Neural cell (in vitro differentiated cells): ENCODE results near the gene VWF. TPM values are rescaled to one million over a fixed set of nuclear protein-coding genes. Genes with fewer than 3 reads are reported as not detected.

Source experiments
- H2AFZ ChIP-seq: fragments of 200-600, 300-800 bp; sonication (generic), shearing (Covaris generic); 2 replicates; pipeline ENCODE4 v1.6.0; 2014; ENCODE audit warnings: low read depth, mild to moderate bottlenecking, antibody characterized with exemption, low read length, moderate library complexity
- H3F3A ChIP-seq: fragments of 200-600 bp; shearing (Covaris generic); 2 replicates; pipeline ENCODE4 v1.6.1; 2016; ENCODE audit warnings: mild to moderate bottlenecking, moderate library complexity, mixed read lengths, antibody characterized with exemption, low read length; ENCODE audit not compliant: insufficient read depth, poor library complexity, severe bottlenecking
- H3K27ac ChIP-seq: fragments of 200-600, 300-800 bp; sonication (generic), shearing (Covaris generic); 2 replicates; pipeline ENCODE4 v1.5.1; 2014; ENCODE audit warnings: mild to moderate bottlenecking, low read length, moderate library complexity
- H3K27me3 ChIP-seq: fragments of 300-800, 200-600 bp; sonication (generic), shearing (Covaris generic); 2 replicates; pipeline ENCODE4 v1.6.0; 2014; ENCODE audit warnings: mild to moderate bottlenecking, low read depth, low read length, moderate library complexity; ENCODE audit not compliant: insufficient read depth
- H3K36me3 ChIP-seq: fragments of 300-800, 200-600 bp; sonication (generic), shearing (Covaris generic); 2 replicates; pipeline ENCODE4 v1.5.1; 2014; ENCODE audit warnings: mild to moderate bottlenecking, antibody characterized with exemption, low read length, moderate library complexity; ENCODE audit not compliant: insufficient read depth
- H3K4me2 ChIP-seq: fragments of 300-800, 200-600 bp; sonication (generic), shearing (Covaris generic); 2 replicates; pipeline ENCODE4 v1.6.0; 2014; ENCODE audit warnings: mild to moderate bottlenecking, low read length
- H3K4me3 ChIP-seq: fragments of 300-800, 200-600 bp; sonication (generic), shearing (Covaris generic); 2 replicates; pipeline ENCODE4 v1.5.1; 2014; ENCODE audit warnings: mild to moderate bottlenecking, low read length, moderate library complexity
- H3K79me2 ChIP-seq: fragments of 200-600 bp; shearing (Covaris generic); replicated peaks from 2 replicates; pipeline ENCODE4 v1.6.0; 2014; ENCODE audit warnings: mild to moderate bottlenecking, low read length, moderate library complexity; ENCODE audit not compliant: insufficient read depth
- H3K9ac ChIP-seq: fragments of 300-800, 200-600 bp; sonication (generic), shearing (Covaris generic); 2 replicates; pipeline ENCODE4 v1.6.1; 2016; ENCODE audit warnings: mild to moderate bottlenecking, low read length, mixed read lengths
- H3K9me2 ChIP-seq: fragments of 200-600 bp; shearing (Covaris generic); 2 replicates; pipeline ENCODE4 v1.6.1; 2016; ENCODE audit warnings: mild to moderate bottlenecking, low read length, mixed read lengths; ENCODE audit not compliant: insufficient read depth
- H3K9me3 ChIP-seq: fragments of 200-600, 300-800 bp; sonication (generic), shearing (Covaris generic); 2 replicates; pipeline ENCODE4 v1.6.1; 2016; ENCODE audit warnings: mild to moderate bottlenecking, mixed run types, low read length, moderate library complexity, mixed read lengths
- H4K20me1 ChIP-seq: fragments of 200-600 bp; shearing (Covaris generic); 2 replicates; pipeline ENCODE4 v1.6.1; 2016; ENCODE audit warnings: mild to moderate bottlenecking, mixed run types; ENCODE audit not compliant: insufficient read depth
- CTCF ChIP-seq: fragments of 450-650 bp; IDR thresholded peaks from 2 replicates; pipeline ENCODE4 v1.5.1; 2014; ENCODE audit warnings: antibody characterized with exemption, mild to moderate bottlenecking, moderate library complexity; ENCODE audit not compliant: poor library complexity, severe bottlenecking
- EP300 ChIP-seq: fragments of 450-650 bp; conservative IDR thresholded peaks from 2 replicates; pipeline ENCODE4 v1.6.1; 2014; ENCODE audit warnings: antibody characterized with exemption, mild to moderate bottlenecking, moderate library complexity; ENCODE audit not compliant: poor library complexity, severe bottlenecking
- EZH2 ChIP-seq: fragments of 200-600, 300-800 bp; shearing (Covaris generic), sonication (generic); IDR thresholded peaks from 2 replicates; pipeline ENCODE4 v1.6.1; 2014; ENCODE audit warnings: antibody characterized with exemption, low read length, borderline replicate concordance, mild to moderate bottlenecking; ENCODE audit not compliant: insufficient read depth, poor library complexity, severe bottlenecking
- MXI1 ChIP-seq: fragments of 450-650 bp; conservative IDR thresholded peaks from 2 replicates; pipeline ENCODE4 v1.6.1; 2014; ENCODE audit warnings: antibody characterized with exemption, mild to moderate bottlenecking; ENCODE audit not compliant: poor library complexity, severe bottlenecking
- POLR2AphosphoS5 ChIP-seq: IDR thresholded peaks from 2 replicates; pipeline ENCODE4 v1.6.1; 2012
- RAD21 ChIP-seq: fragments of 450-650 bp; conservative IDR thresholded peaks from 2 replicates; pipeline ENCODE4 v1.6.1; 2014; ENCODE audit warnings: antibody characterized with exemption, mild to moderate bottlenecking, moderate library complexity
- REST ChIP-seq: IDR thresholded peaks from 2 replicates; pipeline ENCODE4 v1.6.1; 2012; ENCODE audit warnings: borderline replicate concordance
- SMC3 ChIP-seq: fragments of 450-650 bp; conservative IDR thresholded peaks from 2 replicates; pipeline ENCODE4 v1.6.1; 2014; ENCODE audit warnings: antibody characterized with exemption, mild to moderate bottlenecking, moderate library complexity; ENCODE audit not compliant: poor library complexity
- TAF1 ChIP-seq: IDR thresholded peaks from 2 replicates; pipeline ENCODE4 v1.6.1; 2012; ENCODE audit warnings: low read depth
- polyA minus RNA-seq: library from RNA; depleted of rRNA, polyadenylated mRNA; stranded (reverse); fragments of >200 nt; gene quantifications from 2 replicates; pipeline ENCODE4 v1.2.3, GENCODE V29; 2014
- polyA plus RNA-seq: library from polyadenylated mRNA; depleted of rRNA; stranded (reverse); fragments of >200 nt; gene quantifications from 2 replicates; pipeline ENCODE4 v1.2.3, GENCODE V29; 2014

VWF gene
- polyA plus RNA-seq (not detected in 2 replicates), polyA minus RNA-seq (not detected in 2 replicates)

DNA sequence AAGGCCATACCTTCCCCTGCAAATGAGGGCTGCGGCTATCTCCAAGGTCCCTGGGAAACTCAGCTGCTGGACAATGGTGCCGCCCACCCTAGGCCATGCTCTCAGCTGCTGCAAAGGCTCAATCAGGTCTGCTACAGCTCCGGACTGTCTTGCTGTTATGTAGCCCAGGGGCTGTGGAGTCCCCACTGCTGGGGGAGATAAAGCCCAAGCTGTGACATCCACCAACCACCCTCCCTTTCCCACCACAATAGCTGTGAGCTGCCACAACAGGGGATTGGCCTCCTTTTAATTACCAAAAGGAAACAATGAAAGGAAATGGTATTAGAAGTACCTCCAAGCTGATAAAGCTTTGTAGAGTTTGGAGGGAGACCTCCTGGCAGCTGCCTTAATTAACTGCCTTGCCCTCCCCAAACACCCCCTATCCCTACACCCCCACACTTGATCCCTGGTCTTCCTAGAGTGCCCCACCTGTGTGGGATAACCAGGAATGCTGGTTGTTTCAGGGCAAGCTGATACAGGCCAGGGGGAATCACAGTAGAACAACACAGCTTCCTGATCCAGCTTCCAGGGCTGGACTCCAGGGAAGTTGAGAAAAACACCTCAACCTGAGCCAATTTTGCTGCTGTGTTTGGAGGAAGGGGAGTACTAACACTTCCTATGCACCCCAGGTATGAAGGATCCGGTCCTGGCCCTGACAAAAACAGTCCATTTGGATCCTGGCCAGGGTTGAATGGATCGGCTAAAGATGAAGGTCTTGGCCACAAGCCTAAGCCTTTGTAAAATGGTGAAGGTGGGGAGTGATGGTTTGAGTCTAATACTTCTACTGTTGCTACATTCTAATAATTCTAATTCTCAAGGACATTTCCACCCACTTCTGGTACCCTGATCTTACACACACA, at the start of gene VWF:
Gene VWF (minus strand): TSS at position 260 of the 899 bp plus-strand sequence. CDS start 1,474 bp downstream, outside the sequence.
- Histone ChIP-seq H3K27ac (no peak within 1 kb of the TSS), H3K4me2 (no peak within 1 kb of the TSS), H3F3A (no peaks in the 10 kb centered on the region), H3K79me2 (no peaks in the 10 kb centered on the region), H3K36me3 (no peaks in the 10 kb centered on the region), H3K9me2 (no peaks in the 10 kb centered on the region), H3K9ac (no peak within 1 kb of the TSS), H2AFZ (no peak within 1 kb of the TSS), H3K27me3 (no peaks in the 10 kb centered on the region), H4K20me1 (no peaks in the 10 kb centered on the region), H3K9me3 (no peaks in the 10 kb centered on the region), H3K4me3 (no peak within 1 kb of the TSS)
- TF ChIP-seq RAD21 (no peak), CTCF (no peak), POLR2AphosphoS5 (no peak), MXI1 (no peak), EZH2 (no peak), TAF1 (no peak), REST (no peak), SMC3 (no peak), EP300 (no peak)

DNA sequence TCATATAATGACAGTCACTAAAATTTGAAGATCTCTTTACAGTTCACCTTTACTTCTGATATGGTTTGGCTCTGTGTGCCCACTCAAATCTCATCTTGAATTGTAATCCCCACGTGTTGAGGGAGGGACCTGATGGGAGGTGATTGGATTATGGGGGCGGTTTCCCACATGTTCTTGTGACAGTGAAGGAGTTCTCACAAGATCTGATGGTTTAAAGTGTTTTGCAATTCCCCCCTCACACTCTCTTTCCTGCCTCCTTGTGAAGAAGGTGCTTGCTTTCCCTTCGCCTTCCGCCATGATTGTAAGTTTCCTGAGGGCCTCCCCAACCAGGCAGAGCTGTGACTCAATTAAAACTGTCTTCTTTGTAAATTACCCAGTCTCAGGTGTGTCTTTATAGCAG, 48.4 kb upstream of the VWF start:
- no peak overlapping the region for H3K27ac ChIP-seq

More for the DNA sequence above, 48.4 kb upstream of the VWF start:
- no peaks in the 10 kb centered on the region for H3K79me2 ChIP-seq
- H3K36me3 ChIP-seq: no peaks in the 10 kb centered on the region
- H4K20me1 ChIP-seq: no peaks in the 10 kb centered on the region
- no peaks in the 10 kb centered on the region for H3F3A ChIP-seq
- H3K9me3 ChIP-seq: no peaks in the 10 kb centered on the region
- H2AFZ ChIP-seq: no peak overlapping the region
- H3K4me3 ChIP-seq: no peak overlapping the region
- TF ChIP-seq REST (no peak), MXI1 (no peak), POLR2AphosphoS5 (no peak), CTCF (no peak)
- no peak overlapping the region for H3K4me2 ChIP-seq
- no peak overlapping the region for H3K9ac ChIP-seq
- no peaks in the 10 kb centered on the region for H3K27me3 ChIP-seq
- H3K9me2 ChIP-seq: no peaks in the 10 kb centered on the region
